Keratinocyte (primary cell): ENCODE data around the gene RET. TPM values are rescaled to one million over a fixed set of nuclear protein-coding genes. Genes with fewer than 3 reads are reported as not detected.

Source experiments
- DNase-seq: peaks from one replicate; pipeline ENCODE4 v3.0.0-alpha.2; 2011; ENCODE audit warnings: low read depth, missing footprints, low spot score
- FAIRE-seq: peaks from 2 replicates; lab custom pipeline; 2011; peaks lifted over from hg19 to GRCh38; lab: Jason Lieb, UNC
- H2AFZ ChIP-seq: 2 replicates; pipeline ENCODE4 v1.6.0; 2012; ENCODE audit warnings: low read length, control low read depth, inconsistent platforms; ENCODE audit not compliant: control insufficient read depth
- H3K27ac ChIP-seq: 2 replicates; pipeline ENCODE4 v1.5.1; 2011; ENCODE audit warnings: low read length; ENCODE audit not compliant: control insufficient read depth, insufficient read depth
- H3K27me3 ChIP-seq: 3 replicates; pipeline ENCODE4 v1.6.0; 2011; ENCODE audit warnings: low read length; ENCODE audit not compliant: control insufficient read depth, insufficient read depth; ENCODE audit errors: extremely low read depth
- H3K36me3 ChIP-seq, 2 experiments: 2 replicates in 1 of 2; 3 replicates in 1 of 2; pipeline ENCODE4 v1.5.1; 2011; ENCODE audit warnings: low read length in 2 of 2, mild to moderate bottlenecking in 1 of 2; ENCODE audit not compliant: control insufficient read depth in 2 of 2, insufficient read depth in 2 of 2; ENCODE audit errors: extremely low read depth in 1 of 2
- H3K4me1 ChIP-seq: 3 replicates; pipeline ENCODE4 v1.5.1; 2011; ENCODE audit warnings: low read length; ENCODE audit not compliant: control insufficient read depth, insufficient read depth; ENCODE audit errors: extremely low read depth
- H3K4me2 ChIP-seq: 3 replicates; pipeline ENCODE4 v1.6.0; 2011; ENCODE audit warnings: low read depth, low read length; ENCODE audit not compliant: control insufficient read depth, insufficient read depth; ENCODE audit errors: extremely low read depth
- H3K4me3 ChIP-seq, 3 experiments: fragments of 200-600 bp in 1 of 3; sonication (generic) in 1 of 3; 2 replicates in 2 of 3; 3 replicates in 1 of 3; pipeline ENCODE4 v1.5.1; 2011 to 2016; ENCODE audit warnings: low read length in 3 of 3, mild to moderate bottlenecking in 3 of 3, control low read depth in 2 of 3, inconsistent platforms in 1 of 3, low read depth in 1 of 3, mixed read lengths in 1 of 3, mixed run types in 1 of 3, moderate library complexity in 1 of 3; ENCODE audit not compliant: control insufficient read depth in 2 of 3, insufficient read depth in 2 of 3; ENCODE audit errors: extremely low read depth in 1 of 3
- H3K79me2 ChIP-seq: 2 replicates; pipeline ENCODE4 v1.6.0; 2012; ENCODE audit warnings: low read length; ENCODE audit not compliant: control insufficient read depth, insufficient read depth
- H3K9ac ChIP-seq: 3 replicates; pipeline ENCODE4 v1.6.0; 2011; ENCODE audit warnings: low read length; ENCODE audit not compliant: control insufficient read depth, insufficient read depth; ENCODE audit errors: extremely low read depth
- H3K9me1 ChIP-seq: 3 replicates; pipeline ENCODE4 v1.6.0; 2011; ENCODE audit warnings: low read length; ENCODE audit not compliant: control insufficient read depth, insufficient read depth; ENCODE audit errors: extremely low read depth
- H3K9me3 ChIP-seq: 2 replicates; pipeline ENCODE4 v1.5.1; 2012; ENCODE audit warnings: low read depth, low read length; ENCODE audit not compliant: control insufficient read depth
- H4K20me1 ChIP-seq: 3 replicates; pipeline ENCODE4 v1.6.0; 2011; ENCODE audit warnings: low read length; ENCODE audit not compliant: control insufficient read depth, insufficient read depth; ENCODE audit errors: extremely low read depth
- CTCF ChIP-seq, 3 experiments: IDR thresholded peaks in 1 of 3; conservative IDR thresholded peaks in 1 of 3; optimal IDR thresholded peaks in 1 of 3; 2 replicates in 2 of 3; 3 replicates in 1 of 3; pipeline versions ENCODE3 to v1.5.1; 2011; ENCODE audit warnings: low read length in 3 of 3, mild to moderate bottlenecking in 3 of 3, moderate library complexity in 2 of 3, control low read depth in 1 of 3, inconsistent platforms in 1 of 3; ENCODE audit not compliant: insufficient read depth in 2 of 3; ENCODE audit errors: extremely low read depth in 1 of 3
- EZH2 ChIP-seq: IDR thresholded peaks from one replicate; pipeline ENCODE4 v1.6.1; 2012; ENCODE audit warnings: inconsistent platforms, mild to moderate bottlenecking, low read length, moderate library complexity
- dilution Hi-C: fragments of 300-500 bp; cut with MboI; formaldehyde crosslinking; loops from one replicate; pipeline ENCODE4 v1.7.0; 2020; ENCODE audit warnings: low sequenced_read_pairs; ENCODE audit not compliant: extremely low pct_ligation_motif_present
- polyA plus RNA-seq, 5 experiments: library from polyadenylated mRNA; depleted of rRNA in 3 of 5; stranded (reverse) in 3 of 5; stranded (forward) in 1 of 5; unstranded in 1 of 5; fragments of >200 nt; gene quantifications; 1 replicate in 1 of 5; 2 replicates in 3 of 5; 3 replicates in 1 of 5; pipeline versions ENCODE4 v1.2.1 to v1.2.3, GENCODE V29; 2011 to 2012; ENCODE audit warnings: missing spikeins in 2 of 5, low read depth in 1 of 5, low replicate concordance in 1 of 5

The RET gene
- polyA plus RNA-seq, 1 donor (not counting 4 experiments of a cell fraction or from before 2014, with no cell fraction given) = 0.21 TPM

GRCh38 chr10:43089519-43089918, 12.7 kb downstream of the RET start:
- peaks cover 1% of the 10 kb centered on the region for H3K27me3 ChIP-seq
- H3K36me3 ChIP-seq = no peaks in the 10 kb centered on the region
- H3K4me3 ChIP-seq = no peak overlapping the region
- no peaks in the 10 kb centered on the region for H3K9me1 ChIP-seq
- DNase-seq (no peak), FAIRE-seq (no peak)
- TF ChIP-seq CTCF (optimal IDR thresholded peaks at IDR 0.05 in 1 of 3, IDR thresholded peaks at IDR 0.05 in 1 of 3, conservative IDR thresholded peaks at IDR 0.05 in 1 of 3; ENCODE audit: extremely low read depth in 1 of 3, insufficient read depth in 2 of 3, low read length in 3 of 3) (no peak), EZH2 (no peak)
- no peaks in the 10 kb centered on the region for H3K4me1 ChIP-seq
- no peak overlapping the region for H3K9ac ChIP-seq
- dilution Hi-C loops = no loop called here
- no peaks in the 10 kb centered on the region for H4K20me1 ChIP-seq
- H2AFZ ChIP-seq = no peak overlapping the region
- H3K9me3 ChIP-seq = no peaks in the 10 kb centered on the region
- H3K79me2 ChIP-seq = no peaks in the 10 kb centered on the region
- no peak overlapping the region for H3K27ac ChIP-seq
- H3K4me2 ChIP-seq = no peak overlapping the region

GRCh38 chr10:43090188-43090587, 13.3 kb downstream of the RET start:
- H3K4me2 ChIP-seq = no peak overlapping the region
- no peaks in the 10 kb centered on the region for H3K9me1 ChIP-seq
- DNase-seq = no peak
- H3K9ac ChIP-seq = no peak overlapping the region
- H3K27ac ChIP-seq = no peak overlapping the region
- no peak overlapping the region for H3K4me3 ChIP-seq
- dilution Hi-C loops = no loop called here
- H3K27me3 ChIP-seq = no peaks in the 10 kb centered on the region
- H3K79me2 ChIP-seq = no peaks in the 10 kb centered on the region
- TF ChIP-seq CTCF (optimal IDR thresholded peaks at IDR 0.05 in 1 of 3, IDR thresholded peaks at IDR 0.05 in 1 of 3, conservative IDR thresholded peaks at IDR 0.05 in 1 of 3; ENCODE audit: extremely low read depth in 1 of 3, insufficient read depth in 2 of 3, low read length in 3 of 3) = no peak
- no peak for TF ChIP-seq EZH2
- H3K36me3 ChIP-seq = no peaks in the 10 kb centered on the region
- FAIRE-seq = no peak
- no peaks in the 10 kb centered on the region for H4K20me1 ChIP-seq
- no peaks in the 10 kb centered on the region for H3K4me1 ChIP-seq
- no peaks in the 10 kb centered on the region for H3K9me3 ChIP-seq
- no peak overlapping the region for H2AFZ ChIP-seq
